ENCODE measurements around the gene RAP1GDS1.

GRCh38 chr4:98421111-98421510, 159.9 kb downstream of the RAP1GDS1 start:
- no peak for TF ChIP-seq POLR2A (IDR thresholded peaks at IDR 0.05)
- TF ChIP-seq, protein P1, sequence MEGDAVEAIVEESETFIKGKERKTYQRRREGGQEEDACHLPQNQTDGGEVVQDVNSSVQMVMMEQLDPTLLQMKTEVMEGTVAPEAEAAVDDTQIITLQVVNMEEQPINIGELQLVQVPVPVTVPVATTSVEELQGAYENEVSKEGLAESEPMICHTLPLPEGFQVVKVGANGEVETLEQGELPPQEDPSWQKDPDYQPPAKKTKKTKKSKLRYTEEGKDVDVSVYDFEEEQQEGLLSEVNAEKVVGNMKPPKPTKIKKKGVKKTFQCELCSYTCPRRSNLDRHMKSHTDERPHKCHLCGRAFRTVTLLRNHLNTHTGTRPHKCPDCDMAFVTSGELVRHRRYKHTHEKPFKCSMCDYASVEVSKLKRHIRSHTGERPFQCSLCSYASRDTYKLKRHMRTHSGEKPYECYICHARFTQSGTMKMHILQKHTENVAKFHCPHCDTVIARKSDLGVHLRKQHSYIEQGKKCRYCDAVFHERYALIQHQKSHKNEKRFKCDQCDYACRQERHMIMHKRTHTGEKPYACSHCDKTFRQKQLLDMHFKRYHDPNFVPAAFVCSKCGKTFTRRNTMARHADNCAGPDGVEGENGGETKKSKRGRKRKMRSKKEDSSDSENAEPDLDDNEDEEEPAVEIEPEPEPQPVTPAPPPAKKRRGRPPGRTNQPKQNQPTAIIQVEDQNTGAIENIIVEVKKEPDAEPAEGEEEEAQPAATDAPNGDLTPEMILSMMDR (IDR thresholded peaks at IDR 0.05), result no peak
